HG02885 (cell line): ENCODE measurements around the gene MED15.

ENCODE experiments used
- ATAC-seq: cut with Tn5 transposase; IDR thresholded peaks from one replicate; pipeline ENCODE4 v1.9.1; 2021; ENCODE audit warnings: mild to moderate bottlenecking; ENCODE audit not compliant: unreplicated experiment, poor library complexity

MED15 gene

GRCh38 chr22:20550057-20550817 is 42.8 kb downstream of the MED15 start:
- no peak for ATAC-seq

- ATAC-seq, result no peak
Observed at GRCh38 chr22:20550851-20551744, 43.7 kb downstream of the MED15 start.

DNA sequence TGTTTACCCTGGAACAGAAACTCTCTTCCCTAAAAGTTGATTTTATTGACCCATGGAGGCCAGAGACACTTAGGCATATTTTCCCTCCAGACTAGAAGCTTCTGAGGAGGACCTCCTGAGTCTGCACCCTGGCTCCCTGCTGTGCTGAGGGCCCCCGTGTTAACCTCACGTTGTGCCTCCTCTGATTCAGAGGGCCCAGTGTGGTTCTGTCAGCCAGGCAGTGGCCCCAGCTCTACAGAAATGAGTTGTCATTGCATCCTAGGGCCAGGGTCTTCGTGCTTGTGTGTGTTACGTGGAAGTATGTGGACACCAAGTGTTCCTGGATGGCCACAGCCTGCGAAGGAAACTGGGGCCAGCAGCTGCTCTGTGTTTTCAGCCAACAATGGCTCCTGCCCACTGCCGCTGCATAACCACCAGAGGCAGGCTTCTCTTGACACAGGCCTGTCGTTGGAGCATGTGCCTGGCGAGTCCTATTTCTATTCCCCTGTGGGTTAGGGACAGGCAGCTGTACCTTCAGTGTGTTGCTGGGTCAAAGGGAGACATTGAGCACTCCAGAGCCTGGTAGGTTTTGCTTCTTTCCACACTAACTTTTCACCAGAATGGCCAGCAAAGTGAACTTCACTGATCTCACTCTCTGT is 44.5 kb downstream of the MED15 start:
- ATAC-seq, result no peak

GRCh38 chr22:20552443-20553401 is 45.3 kb downstream of the MED15 start:
- no peak for ATAC-seq

- no peak for ATAC-seq
Observed at GRCh38 chr22:20553947-20554741, 46.7 kb downstream of the MED15 start.

GRCh38 chr22:20554824-20555223 is 47.4 kb downstream of the MED15 start:
- no peak for ATAC-seq

- no peak for ATAC-seq
Observed at GRCh38 chr22:20558534-20558933, 51.1 kb downstream of the MED15 start.

GRCh38 chr22:20559174-20559760 is 51.9 kb downstream of the MED15 start:
- no peak for ATAC-seq

DNA sequence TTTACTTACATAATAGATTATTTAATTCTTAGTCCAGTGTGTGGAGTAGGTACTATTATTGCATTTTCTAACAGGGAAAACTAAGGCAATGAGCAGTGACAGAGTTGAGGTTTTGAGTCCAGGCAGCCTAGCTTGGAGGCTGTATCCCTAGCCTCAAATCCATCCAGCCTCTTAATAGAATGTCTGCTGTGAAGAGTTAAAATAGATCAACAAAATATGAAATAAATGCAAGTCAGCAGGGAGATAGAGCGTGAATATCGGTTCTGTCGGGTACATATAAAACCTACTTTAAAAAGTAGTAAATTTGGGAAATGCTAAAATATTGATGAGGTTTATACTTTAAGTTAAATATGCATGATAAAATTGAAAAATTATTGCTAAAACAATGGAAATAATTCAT is 53.3 kb downstream of the MED15 start:
- ATAC-seq, result no peak

GRCh38 chr22:20561882-20562281 is 54.5 kb downstream of the MED15 start:
- ATAC-seq, result no peak

DNA sequence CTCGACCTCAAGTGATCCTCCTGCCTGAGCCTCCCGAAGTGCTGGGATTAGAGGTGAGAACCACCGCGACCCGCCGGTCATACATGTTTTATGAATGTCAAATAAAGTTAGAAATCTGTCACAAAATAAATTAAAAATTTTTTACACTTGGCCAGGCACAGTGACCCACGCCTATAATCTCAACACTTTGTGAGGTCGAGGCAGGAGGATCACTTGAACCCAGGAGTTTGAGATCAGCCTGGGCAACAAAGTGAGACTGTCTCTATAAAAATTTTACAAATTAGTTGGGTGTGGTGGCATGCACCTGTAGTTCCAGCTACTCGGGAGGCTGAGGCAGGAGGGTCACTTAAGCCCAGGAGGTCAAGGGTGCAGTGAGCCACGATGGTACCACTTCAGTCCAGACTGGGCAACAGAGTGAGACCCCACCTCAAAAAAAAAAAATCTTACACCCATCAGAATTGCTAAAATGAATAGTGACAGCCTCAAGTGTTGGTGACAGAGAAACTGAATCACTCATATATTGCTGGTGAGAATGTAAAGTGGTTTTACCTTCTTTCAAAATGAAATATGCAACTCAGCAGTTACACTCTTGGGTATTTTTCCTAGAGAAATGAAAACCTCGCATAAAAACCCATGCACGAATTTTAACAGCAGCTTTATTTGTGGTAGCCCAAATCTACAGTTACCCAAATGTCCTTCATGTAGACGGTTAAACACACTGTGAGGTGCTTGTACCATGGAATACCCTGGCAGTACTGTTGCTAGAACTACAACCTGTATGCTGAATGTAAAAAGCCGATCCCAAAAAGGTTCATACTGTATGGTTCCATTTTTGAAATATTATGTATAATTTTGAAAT is 55.4 kb downstream of the MED15 start:
- ATAC-seq, result no peak

DNA sequence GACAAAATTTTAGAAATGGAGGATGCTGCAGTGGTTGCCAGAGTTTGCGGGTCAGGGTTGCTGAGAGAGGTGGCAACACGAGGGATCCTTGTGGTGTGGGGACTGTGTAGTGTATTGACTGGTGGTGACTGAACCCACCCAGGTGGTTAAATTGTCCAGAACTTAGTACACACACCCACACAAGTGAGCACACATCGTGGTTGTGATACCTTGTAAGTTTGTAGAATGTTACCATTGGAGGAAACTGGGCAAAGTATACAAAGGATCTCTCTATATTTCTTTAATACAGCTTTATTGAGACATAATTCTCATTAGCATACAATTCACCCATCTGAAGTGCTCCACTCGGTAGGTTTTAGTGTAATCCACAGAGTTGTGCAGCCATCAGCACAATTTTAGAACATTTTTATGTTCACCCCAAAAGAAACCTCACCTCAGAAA is 56.1 kb downstream of the MED15 start:
- no peak for ATAC-seq

DNA sequence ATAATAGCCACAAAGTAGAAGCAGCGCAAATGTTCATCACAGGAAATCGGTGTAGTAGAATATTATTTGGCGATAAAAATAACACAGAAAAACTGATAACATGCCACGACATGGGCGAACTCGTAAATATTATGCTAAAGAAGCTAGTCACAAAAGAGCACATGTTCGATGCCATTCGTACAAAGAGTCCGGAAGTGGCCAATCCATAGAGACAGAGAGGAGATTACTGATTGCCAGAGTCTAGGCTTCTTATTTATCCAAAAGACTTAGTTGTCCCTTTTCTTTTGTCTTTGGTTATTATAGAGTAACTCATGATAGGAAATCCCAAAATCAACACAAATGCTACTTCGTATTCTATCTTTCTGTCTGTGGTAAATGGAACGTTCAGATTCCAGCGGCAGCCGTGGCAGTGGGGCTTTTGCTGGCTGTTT is 56.5 kb downstream of the MED15 start:
- ATAC-seq, result no peak

GRCh38 chr22:20565079-20565734 is 57.8 kb downstream of the MED15 start:
- no peak for ATAC-seq

GRCh38 chr22:20565761-20566160 is 58.4 kb downstream of the MED15 start:
- no peak for ATAC-seq

DNA sequence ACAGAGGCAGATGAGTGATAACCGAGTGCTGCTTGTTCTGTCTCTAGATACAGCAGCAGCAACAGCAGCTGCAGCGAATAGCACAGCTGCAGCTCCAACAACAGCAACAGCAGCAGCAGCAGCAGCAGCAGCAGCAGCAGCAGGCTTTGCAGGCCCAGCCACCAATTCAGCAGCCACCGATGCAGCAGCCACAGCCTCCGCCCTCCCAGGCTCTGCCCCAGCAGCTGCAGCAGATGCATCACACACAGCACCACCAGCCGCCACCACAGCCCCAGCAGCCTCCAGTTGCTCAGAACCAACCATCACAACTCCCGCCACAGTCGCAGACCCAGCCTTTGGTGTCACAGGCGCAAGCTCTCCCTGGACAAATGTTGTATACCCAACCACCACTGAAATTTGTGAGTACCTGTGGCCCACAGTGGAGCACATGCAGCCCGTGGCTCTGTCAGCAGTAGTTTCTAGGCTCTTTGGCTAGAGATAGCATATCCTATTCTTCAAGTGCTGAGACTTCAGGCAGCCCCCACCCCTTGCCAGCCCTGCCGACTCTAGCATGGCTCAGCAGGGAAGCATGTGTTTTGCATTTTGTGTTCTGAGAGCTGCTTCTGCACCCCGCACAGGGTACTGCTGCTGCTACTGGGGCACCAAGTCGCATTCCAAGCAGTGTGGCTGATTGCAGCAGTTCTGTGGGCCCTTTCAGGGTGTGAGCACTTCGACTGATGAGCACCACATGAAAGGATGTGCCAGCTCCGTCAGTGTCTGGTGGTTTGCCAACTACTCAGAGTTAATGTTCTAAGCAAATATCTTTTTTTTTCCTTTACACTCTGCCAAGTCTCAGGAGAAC is 59.2 kb downstream of the MED15 start:
- ATAC-seq, result no peak
